NCI-H1048 (cell line): Measurements from ENCODE around the gene MAMDC4.

Experiments used
- DNase-seq: peaks from one replicate; lab custom pipeline; 2025; lab: John Stamatoyannopoulos, UW

Gene MAMDC4

GRCh38 chr9:136849960-136850865 lies 1.9 kb upstream of the MAMDC4 start:
- no peak for DNase-seq

GRCh38 chr9:136850866-136851775 lies 1.0 kb upstream of the MAMDC4 start:
- DNase-seq, result no peak

- DNase-seq, result no peak
Measured at GRCh38 chr9:136852664-136853595, 784 bp downstream of the MAMDC4 start.

- no peak for DNase-seq
Measured at GRCh38 chr9:136853596-136854112, 1.5 kb downstream of the MAMDC4 start.

- DNase-seq, result no peak
Measured at GRCh38 chr9:136854113-136854841, 2.1 kb downstream of the MAMDC4 start.

- no peak for DNase-seq
Measured at GRCh38 chr9:136854842-136855460, 2.8 kb downstream of the MAMDC4 start.

- no peak for DNase-seq
Measured at GRCh38 chr9:136855461-136856078, 3.4 kb downstream of the MAMDC4 start.

GRCh38 chr9:136856079-136856476 lies 3.9 kb downstream of the MAMDC4 start:
- DNase-seq, result no peak

- no peak for DNase-seq
Measured at GRCh38 chr9:136856541-136857141, 4.5 kb downstream of the MAMDC4 start.

- no peak for DNase-seq
Measured at GRCh38 chr9:136857166-136857565, 5.0 kb downstream of the MAMDC4 start.

- no peak for DNase-seq
Measured at GRCh38 chr9:136857581-136858412, 5.7 kb downstream of the MAMDC4 start.

GRCh38 chr9:136858452-136858843 lies 6.3 kb downstream of the MAMDC4 start:
- DNase-seq, result no peak

- no peak for DNase-seq
Measured at GRCh38 chr9:136858844-136859757, 7.0 kb downstream of the MAMDC4 start.

GRCh38 chr9:136860529-136860928 lies 8.4 kb downstream of the MAMDC4 start:
- DNase-seq, result no peak

- no peak for DNase-seq
Measured at GRCh38 chr9:136860933-136861873, 9.1 kb downstream of the MAMDC4 start.

GRCh38 chr9:136861874-136862457 lies 9.8 kb downstream of the MAMDC4 start:
- no peak for DNase-seq
